ENCODE results near the gene IL31RA. TPM values are rescaled to one million over a fixed set of nuclear protein-coding genes. Genes with fewer than 3 reads are reported as not detected.
"Not testable (repeated sequence)": the region's sequence is repeated elsewhere in the genome, so short reads cannot be mapped to it uniquely, and the experiment has no call there.

Gene IL31RA
- polyA plus RNA-seq, 1 donor = 0.12 TPM

- DNase-seq = no peak
Measured at GRCh38 chr5:55925181-55925580, 74.0 kb downstream of the IL31RA start.

- DNase-seq = no peak
Measured at GRCh38 chr5:55925712-55926111, 74.6 kb downstream of the IL31RA start.

GRCh38 chr5:55926476-55926875 is 75.3 kb downstream of the IL31RA start:
- DNase-seq = no peak

- no peak for DNase-seq
Measured at GRCh38 chr5:55927861-55928655, 76.9 kb downstream of the IL31RA start.

GRCh38 chr5:55929020-55929799 is 78.1 kb downstream of the IL31RA start:
- DNase-seq = no peak

GRCh38 chr5:55932700-55933099 is 81.5 kb downstream of the IL31RA start:
- DNase-seq = no peak

- DNase-seq = no peak
Measured at GRCh38 chr5:55933377-55934114, 82.4 kb downstream of the IL31RA start.

GRCh38 chr5:55934115-55934613 is 83.0 kb downstream of the IL31RA start:
- no peak for DNase-seq

- no peak for DNase-seq
Measured at GRCh38 chr5:55934720-55935119, 83.6 kb downstream of the IL31RA start.

GRCh38 chr5:55935371-55935770 is 84.2 kb downstream of the IL31RA start:
- no peak for DNase-seq

- peak; percentile 71 for DNase-seq
Measured at GRCh38 chr5:55936100-55936693, 85.0 kb downstream of the IL31RA start.

- not testable (repeated sequence) for DNase-seq
Measured at GRCh38 chr5:55937598-55937997, 86.4 kb downstream of the IL31RA start.

- DNase-seq = not testable (repeated sequence)
Measured at GRCh38 chr5:55941154-55941553, 90.0 kb downstream of the IL31RA start.

- no peak for DNase-seq
Measured at GRCh38 chr5:55959208-55959607, 108.1 kb downstream of the IL31RA start.

- DNase-seq = no peak
Measured at GRCh38 chr5:55960779-55961178, 109.6 kb downstream of the IL31RA start.

GRCh38 chr5:55965525-55965924 is 114.4 kb downstream of the IL31RA start:
- no peak for DNase-seq

- no peak for DNase-seq
Measured at GRCh38 chr5:55966284-55966683, 115.1 kb downstream of the IL31RA start.

- DNase-seq = no peak
Measured at GRCh38 chr5:55969956-55970355, 118.8 kb downstream of the IL31RA start.

Data from left kidney (tissue), 2 donors.